Cardiac septum (tissue), 1 donor: ENCODE measurements around the gene PDCD4. TPM values are rescaled to one million over a fixed set of nuclear protein-coding genes. Genes with fewer than 3 reads are reported as not detected.

Experiments
- DNase-seq: peaks from one replicate; pipeline ENCODE4 v3.0.0-alpha.2; 2020; ENCODE audit warnings: low spot score
- intact Hi-C: fragments of 100-400 bp; cut with DNase I; formaldehyde crosslinking; loops from one replicate; pipeline ENCODE4 v1.14.0; 2022
- total RNA-seq: library from RNA; stranded (reverse); fragmentation: NEBNext Ultra II Directional; extraction: Animal tissue kit (Norgen Biotek cat#: 25700); gene quantifications from one replicate; pipeline ENCODE4 v1.2.1, GENCODE V29; 2021
- donor health status: DM: no; HTN: no; CAD: no.

Gene PDCD4
- total RNA-seq, 1 donor from 2014 or later = 42.0 TPM

DNA sequence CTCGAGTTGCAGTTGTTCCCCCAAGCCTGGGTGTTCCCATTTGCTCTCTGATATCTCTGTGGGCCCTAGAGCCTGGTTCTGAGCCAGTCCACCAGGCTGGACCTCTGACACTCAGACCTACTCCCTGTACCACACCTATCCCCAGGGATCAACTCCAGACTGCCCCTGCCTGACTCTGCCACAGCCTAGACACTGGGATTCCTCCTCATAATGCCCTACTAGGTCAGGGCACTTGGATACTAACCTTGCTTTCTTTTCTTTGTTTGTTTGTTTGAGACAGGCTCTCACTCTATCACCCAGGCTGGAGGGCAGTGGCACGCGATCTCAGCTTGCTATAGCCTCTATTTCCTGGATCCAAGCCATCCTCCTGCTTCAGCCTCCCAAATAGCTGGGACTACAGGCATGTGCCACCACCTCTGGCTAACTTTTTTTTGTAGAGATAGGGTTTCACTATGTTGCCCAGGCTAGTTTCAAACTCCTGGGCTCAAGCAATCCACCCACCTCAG lies 30.8 kb upstream of the PDCD4 start:
- intact Hi-C loops = no loop called here
- DNase-seq = no peak

DNA sequence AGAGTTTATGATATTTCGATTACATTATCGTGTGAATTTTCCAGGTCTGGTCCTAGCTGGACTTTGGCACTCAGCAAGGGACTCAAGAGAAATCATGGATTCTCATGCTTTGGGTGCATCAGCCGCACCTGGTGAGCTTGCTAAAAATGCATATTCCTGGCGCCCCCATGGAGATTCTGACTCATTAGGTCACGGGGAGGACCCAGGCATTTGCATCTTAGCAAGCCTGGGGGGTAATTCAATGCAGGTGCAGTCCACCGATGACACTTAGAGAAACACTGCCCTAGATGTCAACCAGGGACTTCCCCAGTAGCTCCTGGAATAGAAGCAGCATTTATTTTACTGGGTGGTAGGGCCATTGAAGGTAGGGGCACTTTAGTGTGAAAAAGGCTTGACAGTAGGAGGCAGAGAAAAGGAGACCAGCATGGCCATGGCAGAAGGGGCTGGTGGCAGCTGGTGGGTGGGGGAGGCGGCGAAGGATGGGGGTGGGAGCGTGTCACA lies 29.9 kb upstream of the PDCD4 start:
- no peak for DNase-seq
- intact Hi-C loops = no loop called here

DNA sequence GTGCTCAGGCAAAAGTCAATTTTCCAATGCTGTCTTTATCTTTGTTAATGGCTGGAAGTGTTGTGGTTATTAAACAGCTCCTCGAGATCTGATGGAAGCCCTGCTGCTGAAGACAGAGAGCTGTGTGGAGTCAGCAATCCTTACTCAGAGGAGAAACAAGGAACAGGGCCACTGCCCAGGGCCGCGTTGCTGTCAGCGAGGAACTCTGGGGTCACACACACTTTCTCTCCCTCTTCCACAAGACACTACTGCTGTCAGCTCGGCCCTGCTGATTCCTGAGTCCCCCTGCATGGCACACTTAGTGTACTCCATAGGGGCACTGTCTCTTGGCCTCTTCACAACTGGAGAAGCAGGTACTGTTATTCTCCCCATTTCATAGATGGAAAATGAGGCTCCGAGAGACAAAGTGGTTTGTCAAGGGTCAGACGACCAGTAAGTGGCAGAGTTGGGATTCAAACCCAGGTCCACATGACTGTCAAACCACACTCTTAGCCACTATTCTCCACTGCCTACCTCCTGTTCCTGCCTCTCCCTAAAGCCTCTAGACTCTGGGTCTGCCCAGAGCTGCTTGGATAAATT lies 29.3 kb upstream of the PDCD4 start:
- DNase-seq = no peak
- intact Hi-C loops = no loop called here

- no peak for DNase-seq
- intact Hi-C loops = no loop called here
These were observed 28.7 kb upstream of the PDCD4 start for GRCh38 chr10:110843031-110843430.

DNA sequence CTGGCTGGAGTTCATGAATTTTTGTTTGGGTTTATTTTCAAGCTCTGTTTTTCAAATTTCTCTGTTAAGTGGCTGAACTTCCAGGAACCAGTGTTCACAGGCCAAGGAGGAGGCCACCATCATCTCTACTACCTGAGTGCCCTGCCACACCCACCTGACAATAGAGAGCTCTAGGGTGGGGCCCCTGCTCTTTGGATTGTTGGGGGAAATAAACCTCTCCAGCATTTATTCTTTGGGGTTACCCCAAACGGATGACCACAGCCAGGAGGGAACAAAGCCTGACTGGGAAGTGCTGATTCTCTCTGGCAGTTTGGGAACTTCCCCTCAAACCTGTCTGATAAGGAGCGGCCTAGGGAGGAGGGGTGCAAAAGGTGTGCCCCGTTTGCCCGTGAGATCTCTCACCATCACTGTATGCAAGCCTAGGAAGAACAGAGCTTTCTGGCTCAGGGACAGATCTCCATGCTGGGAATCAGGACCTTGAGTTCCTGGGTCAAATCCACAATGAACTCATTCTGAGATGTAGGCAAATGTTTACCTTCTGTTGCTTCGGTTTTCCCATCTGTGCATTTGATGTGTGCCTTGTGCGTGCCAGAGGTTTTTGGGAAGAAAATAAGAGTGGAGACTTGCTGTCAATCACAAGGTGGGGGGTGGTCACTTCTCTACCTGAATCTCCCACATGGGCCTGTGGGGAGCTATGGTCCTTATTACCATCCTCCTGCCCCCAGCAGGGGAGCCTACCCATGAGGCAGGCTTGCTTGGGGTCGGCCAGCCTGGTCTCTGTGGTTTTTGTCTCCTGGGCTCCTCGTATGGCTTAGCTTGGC lies 27.7 kb upstream of the PDCD4 start:
- DNase-seq = no peak

DNA sequence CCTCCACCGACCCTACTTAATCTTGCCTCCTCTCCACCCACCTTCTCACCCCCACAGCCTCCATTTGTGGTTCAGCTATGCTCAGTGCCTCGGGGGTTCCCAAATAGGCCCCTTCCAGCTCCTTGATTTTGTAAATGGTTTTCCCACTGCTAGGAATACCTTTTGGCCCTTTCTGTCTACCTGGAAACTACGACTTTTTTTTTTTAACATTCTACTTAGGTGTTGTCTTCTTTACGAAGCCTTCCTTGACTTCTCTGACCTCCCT lies 27.2 kb upstream of the PDCD4 start:
- DNase-seq = no peak
- intact Hi-C loops = no loop called here

More for the DNA sequence above, 27.7 kb upstream of the PDCD4 start:
- intact Hi-C loops = no loop called here

- intact Hi-C loops = no loop called here
- no peak for DNase-seq
These were observed 26.5 kb upstream of the PDCD4 start for GRCh38 chr10:110845192-110845755.

DNA sequence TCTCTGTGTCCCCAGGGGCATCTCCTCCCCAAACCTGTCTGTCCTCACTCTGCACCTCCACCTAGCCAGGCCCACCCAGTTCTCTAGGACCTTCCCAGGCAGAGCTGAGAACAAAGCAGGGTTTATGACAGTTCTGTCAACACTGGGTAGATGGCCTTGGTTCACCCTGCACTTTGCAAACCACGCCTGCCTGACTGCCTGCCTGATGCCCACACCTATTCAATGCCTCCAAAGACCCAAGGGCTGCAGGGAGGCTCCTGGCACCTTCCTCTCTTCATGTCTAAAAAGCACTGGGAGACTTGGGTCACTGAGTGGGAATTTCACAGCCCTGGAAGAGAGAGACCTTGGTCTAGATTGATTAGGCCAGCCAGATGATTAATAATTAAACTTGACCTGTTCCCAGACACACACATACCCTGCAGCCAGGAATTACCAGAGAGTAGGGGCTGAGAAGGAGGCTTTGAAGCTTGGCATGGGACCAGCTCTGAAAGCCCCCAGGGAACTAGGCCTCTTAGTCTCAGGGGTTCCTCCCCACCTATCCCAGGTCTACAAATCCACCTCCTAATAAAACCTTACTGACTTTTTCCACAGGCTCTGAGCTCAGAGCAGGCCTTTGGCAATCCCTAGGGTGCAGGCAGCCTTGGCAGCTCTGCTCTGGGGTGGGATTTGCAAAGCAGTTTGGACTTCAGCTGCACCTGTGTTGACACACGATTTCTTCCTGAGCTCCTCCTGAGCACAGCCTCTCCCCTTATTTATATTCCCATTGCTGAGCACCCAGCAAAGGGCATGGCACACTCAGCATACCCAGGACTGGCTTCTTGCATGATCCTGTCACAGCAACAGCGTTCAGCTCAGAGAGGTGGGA lies 25.7 kb upstream of the PDCD4 start:
- intact Hi-C loops = no loop called here
- no peak for DNase-seq

- DNase-seq = no peak
- intact Hi-C loops = no loop called here
These were observed 24.4 kb upstream of the PDCD4 start for GRCh38 chr10:110847374-110847773.

DNA sequence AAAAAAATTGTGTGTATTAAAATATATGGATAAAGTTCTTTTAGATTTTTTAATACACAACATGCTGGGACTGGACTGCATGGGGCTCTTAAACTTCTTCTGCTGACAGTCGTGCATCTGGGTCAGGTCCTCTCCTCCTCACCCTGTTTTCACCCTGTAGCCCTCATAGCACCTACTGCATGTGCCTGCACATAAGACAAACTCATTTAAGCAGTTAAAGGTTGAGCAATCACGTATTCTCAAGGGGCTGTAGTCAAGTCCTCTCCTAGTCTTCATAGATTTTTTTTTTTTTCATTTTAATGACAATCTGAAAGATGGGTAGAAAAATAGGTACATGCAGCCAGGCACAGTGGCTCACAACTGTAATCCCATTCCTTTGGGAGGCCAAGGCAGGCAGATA lies 23.6 kb upstream of the PDCD4 start:
- no peak for DNase-seq
- intact Hi-C loops = no loop called here

- intact Hi-C loops = no loop called here
- DNase-seq = no peak
These were observed 21.6 kb upstream of the PDCD4 start for GRCh38 chr10:110850099-110850498.

- intact Hi-C loops = no loop called here
- DNase-seq = no peak
These were observed 20.6 kb upstream of the PDCD4 start for GRCh38 chr10:110851020-110851612.

- intact Hi-C loops = no loop called here
- no peak for DNase-seq
These were observed 19.4 kb upstream of the PDCD4 start for GRCh38 chr10:110852255-110852896.

DNA sequence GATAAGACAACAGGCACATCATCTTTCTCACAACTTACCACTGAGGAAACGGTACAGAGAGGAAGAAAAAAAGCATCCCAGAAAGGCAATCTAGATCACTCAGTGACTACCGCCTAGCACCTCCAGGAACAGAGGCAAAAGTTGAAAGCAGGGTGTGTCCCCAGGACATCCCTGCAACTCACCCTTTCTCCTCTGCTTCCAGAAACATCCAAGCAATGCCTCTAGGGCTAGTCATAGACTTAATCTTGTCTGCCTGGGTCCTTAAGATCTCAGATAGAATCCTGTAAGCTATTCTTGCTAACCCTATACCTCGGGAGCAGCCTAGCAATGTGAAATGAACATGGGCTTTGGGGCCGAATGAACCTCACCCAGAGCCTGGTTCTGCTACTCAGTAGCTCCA lies 18.8 kb upstream of the PDCD4 start:
- intact Hi-C loops = no loop called here
- DNase-seq = no peak

GRCh38 chr10:110853921-110854605 lies 17.7 kb upstream of the PDCD4 start:
- intact Hi-C loops = no loop called here
- DNase-seq = no peak

- DNase-seq = no peak
- intact Hi-C loops = no loop called here
These were observed 14.2 kb upstream of the PDCD4 start for GRCh38 chr10:110857265-110858171.

DNA sequence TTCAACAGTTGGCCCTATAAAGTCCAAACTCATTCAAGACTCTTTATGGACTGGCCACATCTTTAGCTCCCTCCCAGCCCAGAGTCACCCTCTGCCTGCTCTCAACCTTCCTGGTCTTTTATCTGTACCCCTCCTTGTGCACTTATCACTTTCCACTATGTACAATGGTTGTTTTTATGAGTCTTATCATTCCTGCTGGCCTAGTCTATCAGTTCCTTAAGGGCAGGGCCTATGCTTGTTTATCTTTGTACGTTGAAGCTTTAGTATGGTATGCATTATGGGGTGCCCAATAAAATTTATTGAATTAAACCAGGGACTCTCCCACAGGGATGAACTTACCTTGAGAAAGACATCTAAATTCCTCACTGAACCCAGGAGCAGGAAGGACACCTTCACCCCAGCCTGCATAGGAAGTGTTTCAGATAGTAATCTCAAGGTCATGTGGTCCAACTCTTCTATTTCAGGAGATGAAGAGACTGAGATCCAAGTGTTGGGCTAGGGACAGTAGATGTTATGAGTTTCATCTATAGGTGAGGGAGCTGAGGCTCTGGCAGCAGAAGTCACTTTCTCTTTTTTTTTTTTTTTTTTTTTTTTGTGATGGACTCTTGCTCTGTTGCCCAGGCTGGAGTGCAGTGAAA lies 13.3 kb upstream of the PDCD4 start:
- DNase-seq = no peak
- intact Hi-C loops = no loop called here
